K562 (cell line): ENCODE results near the gene HEXIM1. TPM values are rescaled to one million over a fixed set of nuclear protein-coding genes. Genes with fewer than 3 reads are reported as not detected.

ENCODE experiments used
- ATAC-seq: fragments of 200-7000 bp; cut with Tn5 transposase; 3 replicates; pipeline ENCODE4 v1.9.1; 2020; ENCODE audit warnings: moderate library complexity
- BruUV-seq: library from RNA; stranded (reverse); fragments of 400-500 nt; replicated peaks from 2 replicates; lab custom pipeline; 2021; lab: Mats Ljungman, UMichigan
- CTCF ChIA-PET: fragments of 300-600 bp; formaldehyde crosslinking; extraction: SDS; loops from one replicate; lab custom pipeline; 2021; ENCODE audit warnings: low intra/inter-chr PET ratio; lab: Yijun Ruan, JAX
- POLR2A ChIA-PET: fragments of 300-600, 350-650 bp; sonication (Branson Sonifier 250); formaldehyde crosslinking; extraction: SDS; loops from one replicate; lab custom pipeline; 2021; ENCODE audit warnings: antibody characterized with exemption, inconsistent platforms; lab: Yijun Ruan, JAX
- DNase-seq, 4 experiments: peaks; one replicate each; pipeline versions ENCODE4 v3.0.0 to v3.0.0-alpha.2; 2011 to 2018; ENCODE audit warnings: low spot score in 3 of 4, mixed read lengths in 3 of 4; ENCODE audit errors: extremely low read depth in 1 of 4
- FAIRE-seq: peaks from 2 replicates; lab custom pipeline; 2011; peaks lifted over from hg19 to GRCh38; lab: Jason Lieb, UNC
- H2AFZ ChIP-seq: 2 replicates; pipeline ENCODE4 v1.6.0; 2011; ENCODE audit warnings: low read depth, low read length, control low read depth, inconsistent platforms
- H3K27ac ChIP-seq: fragments of 200-600 bp; 3 replicates; pipeline ENCODE4 v1.8.0; 2011; ENCODE audit warnings: low read depth, mild to moderate bottlenecking, control low read depth, inconsistent platforms, low read length, moderate library complexity, mixed read lengths; ENCODE audit errors: extremely low read depth
- H3K27me3 ChIP-seq, 2 experiments: fragments of 300-600 bp in 1 of 2; 2 replicates in 1 of 2; 3 replicates in 1 of 2; pipeline versions ENCODE4 v1.6.0 to v1.8.0; 2011; ENCODE audit warnings: inconsistent platforms in 2 of 2, low read length in 2 of 2, mild to moderate bottlenecking in 1 of 2, mixed read lengths in 1 of 2, moderate library complexity in 1 of 2; ENCODE audit not compliant: control insufficient read depth in 2 of 2, insufficient read depth in 2 of 2
- H3K36me3 ChIP-seq: fragments of 300-600 bp; 3 replicates; pipeline ENCODE4 v1.8.0; 2011; ENCODE audit warnings: mild to moderate bottlenecking, low read length, inconsistent platforms; ENCODE audit not compliant: control insufficient read depth, insufficient read depth
- H3K4me1 ChIP-seq, 2 experiments: fragments of 200-600 bp in 1 of 2; replicated peaks in 1 of 2; 2 replicates in 1 of 2; 3 replicates in 1 of 2; pipeline versions ENCODE4 v1.5.1 to v1.8.0; 2011; ENCODE audit warnings: inconsistent platforms in 2 of 2, low read length in 2 of 2, mild to moderate bottlenecking in 1 of 2, mixed read lengths in 1 of 2, moderate library complexity in 1 of 2; ENCODE audit not compliant: control insufficient read depth in 2 of 2, insufficient read depth in 2 of 2
- H3K4me2 ChIP-seq: 2 replicates; pipeline ENCODE4 v1.6.1; 2011; ENCODE audit warnings: low read length, control low read depth, inconsistent platforms, mixed read lengths; ENCODE audit not compliant: insufficient read depth
- H3K4me3 ChIP-seq: fragments of 200-600 bp; sonication (generic), shearing (Covaris generic); 2 replicates; pipeline ENCODE4 v1.5.1; 2016; ENCODE audit warnings: control low read depth, inconsistent platforms
- H3K79me2 ChIP-seq: fragments of 200-600 bp; 3 replicates; pipeline ENCODE4 v1.8.0; 2011; ENCODE audit warnings: low read length, inconsistent platforms; ENCODE audit not compliant: control insufficient read depth, insufficient read depth
- H3K9ac ChIP-seq, 2 experiments: 2 replicates each; pipeline versions ENCODE4 v1.6.0 to v1.6.1; 2011; ENCODE audit warnings: low read depth in 2 of 2, low read length in 2 of 2, control low read depth in 1 of 2, inconsistent platforms in 1 of 2, mild to moderate bottlenecking in 1 of 2, mixed read lengths in 1 of 2; ENCODE audit not compliant: insufficient read depth in 1 of 2
- H3K9me1 ChIP-seq: one replicate; pipeline ENCODE4 v1.6.0; 2011; ENCODE audit warnings: inconsistent platforms, mild to moderate bottlenecking, low read length, moderate library complexity; ENCODE audit not compliant: control insufficient read depth, insufficient read depth
- H3K9me3 ChIP-seq: replicated peaks from 2 replicates; pipeline ENCODE4 v1.5.1; 2011; ENCODE audit warnings: low read depth, low read length, inconsistent platforms; ENCODE audit not compliant: control insufficient read depth, insufficient read depth
- H4K20me1 ChIP-seq: replicated peaks from 2 replicates; pipeline ENCODE4 v1.6.1; 2011; ENCODE audit warnings: low read length, inconsistent platforms, mixed read lengths; ENCODE audit not compliant: control insufficient read depth, insufficient read depth
- ZNF740 ChIP-seq, 3 experiments: fragments of 200-800 bp in 1 of 3; sonication (Bioruptor generic) in 1 of 3; sonication (generic) in 1 of 3; formaldehyde crosslinking in 1 of 3; IDR thresholded peaks; 2 replicates each; pipeline versions ENCODE4 v1.6.1 to v1.8.0; 2016 to 2022; ENCODE audit warnings: mild to moderate bottlenecking in 2 of 3, missing compliant biosample characterization in 2 of 3, missing genetic modification characterization in 2 of 3, missing genetic modification reagents in 1 of 3
- WGBS: fragments of 100-300 bp; shearing (Covaris generic); methylation state at CpG from one replicate; pipeline ENCODE4 v1.1.6; 2016; ENCODE audit warnings: low coverage, mixed read lengths; ENCODE audit not compliant: insufficient coverage; ENCODE audit errors: missing lambda C conversion rate; 5-methylcytosine and 5-hydroxymethylcytosine counted together
- in situ Hi-C: fragments of 300-500 bp; cut with MboI; formaldehyde crosslinking; loops from 4 replicates; pipeline ENCODE4 v1.15.0; 2018; ENCODE audit warnings: inconsistent platforms, mixed read lengths
- intact Hi-C: fragments of 100-400 bp; cut with micrococcal nuclease; formaldehyde crosslinking; loops from 2 replicates; pipeline ENCODE4 v1.14.2; 2022
- polyA plus RNA-seq, 8 experiments: library from polyadenylated mRNA; depleted of rRNA in 4 of 8; stranded (reverse) in 5 of 8; unstranded in 3 of 8; fragments of >200 nt; fragmentation: Nextera tagmentation in 2 of 8; fragmentation: Illumina TruSeq in 1 of 8; extraction: Ambion mirVana in 2 of 8; extraction: Trizol in 1 of 8; gene quantifications; 2 replicates each; pipeline versions ENCODE4 v1.2.1 to v1.2.3, GENCODE V29; 2011 to 2014; ENCODE audit warnings: inconsistent platforms in 1 of 8, missing spikeins in 1 of 8
- total RNA-seq, 7 experiments: library from RNA; depleted of rRNA in 6 of 7; stranded (reverse); fragments of >200 nt in 6 of 7; fragmentation: Illumina TruSeq in 2 of 7; extraction: Trizol in 2 of 7; gene quantifications; 2 replicates each; pipeline versions ENCODE4 v1.2.1 to v1.2.3, GENCODE V29; 2011 to 2021; ENCODE audit warnings: low replicate concordance in 1 of 7
- TF ChIP-seq, protein P1 (sequence below): fragments of 250-450 bp; sonication (Bioruptor Pico); IDR thresholded peaks from 2 replicates; pipeline ENCODE4 v1.8.0; 2022; ENCODE audit warnings: inconsistent platforms
- TF ChIP-seq, protein P2 (sequence below): sonication (generic); formaldehyde crosslinking; IDR thresholded peaks from 2 replicates; pipeline ENCODE4 v1.8.1; 2023; ENCODE audit warnings: mild to moderate bottlenecking, missing genetic modification reagents

The HEXIM1 gene
- total and polyA plus RNA-seq, 9 of the 15 experiments (the other 6 are each of a cell fraction or from before 2014, with no cell fraction given), result 1.4 to 28.3 (median 9.1) TPM

- no peak overlapping the region for H3K4me2 ChIP-seq
- ChIA-PET CTCF (no interaction called here), POLR2A (interaction anchor here (0.6 to 2.4 kb wide), 7 partner anchors 10 to 342 kb away, joined by 3 to 14 read pairs (median 3); no protein-coding TSS in a partner anchor)
- H3K27ac ChIP-seq, result no peak overlapping the region
- H3K79me2 ChIP-seq, result no peaks in the 10 kb centered on the region; the same call in 2 of the 3 replicates
- FAIRE-seq, result no peak
- intact Hi-C loops, result no loop called here
- in situ Hi-C loops, result no loop called here
- no peaks in the 10 kb centered on the region for H4K20me1 ChIP-seq
- TF ChIP-seq, protein P1, sequence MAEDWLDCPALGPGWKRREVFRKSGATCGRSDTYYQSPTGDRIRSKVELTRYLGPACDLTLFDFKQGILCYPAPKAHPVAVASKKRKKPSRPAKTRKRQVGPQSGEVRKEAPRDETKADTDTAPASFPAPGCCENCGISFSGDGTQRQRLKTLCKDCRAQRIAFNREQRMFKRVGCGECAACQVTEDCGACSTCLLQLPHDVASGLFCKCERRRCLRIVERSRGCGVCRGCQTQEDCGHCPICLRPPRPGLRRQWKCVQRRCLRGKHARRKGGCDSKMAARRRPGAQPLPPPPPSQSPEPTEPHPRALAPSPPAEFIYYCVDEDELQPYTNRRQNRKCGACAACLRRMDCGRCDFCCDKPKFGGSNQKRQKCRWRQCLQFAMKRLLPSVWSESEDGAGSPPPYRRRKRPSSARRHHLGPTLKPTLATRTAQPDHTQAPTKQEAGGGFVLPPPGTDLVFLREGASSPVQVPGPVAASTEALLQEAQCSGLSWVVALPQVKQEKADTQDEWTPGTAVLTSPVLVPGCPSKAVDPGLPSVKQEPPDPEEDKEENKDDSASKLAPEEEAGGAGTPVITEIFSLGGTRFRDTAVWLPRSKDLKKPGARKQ, result no peak
- TF ChIP-seq ZNF740 (CRISPR knock-in tag; IDR thresholded peaks at IDR 0.05) (0 out of 2 replicates have a peak, but pooled peaks have one; percentile 1), ZNF740 (tag; IDR thresholded peaks at IDR 0.05) (no peak)
- TF ChIP-seq, protein P2, sequence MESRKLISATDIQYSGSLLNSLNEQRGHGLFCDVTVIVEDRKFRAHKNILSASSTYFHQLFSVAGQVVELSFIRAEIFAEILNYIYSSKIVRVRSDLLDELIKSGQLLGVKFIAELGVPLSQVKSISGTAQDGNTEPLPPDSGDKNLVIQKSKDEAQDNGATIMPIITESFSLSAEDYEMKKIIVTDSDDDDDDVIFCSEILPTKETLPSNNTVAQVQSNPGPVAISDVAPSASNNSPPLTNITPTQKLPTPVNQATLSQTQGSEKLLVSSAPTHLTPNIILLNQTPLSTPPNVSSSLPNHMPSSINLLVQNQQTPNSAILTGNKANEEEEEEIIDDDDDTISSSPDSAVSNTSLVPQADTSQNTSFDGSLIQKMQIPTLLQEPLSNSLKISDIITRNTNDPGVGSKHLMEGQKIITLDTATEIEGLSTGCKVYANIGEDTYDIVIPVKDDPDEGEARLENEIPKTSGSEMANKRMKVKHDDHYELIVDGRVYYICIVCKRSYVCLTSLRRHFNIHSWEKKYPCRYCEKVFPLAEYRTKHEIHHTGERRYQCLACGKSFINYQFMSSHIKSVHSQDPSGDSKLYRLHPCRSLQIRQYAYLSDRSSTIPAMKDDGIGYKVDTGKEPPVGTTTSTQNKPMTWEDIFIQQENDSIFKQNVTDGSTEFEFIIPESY (CRISPR knock-in tag), result peak; percentile 63
- no peak overlapping the region for H2AFZ ChIP-seq
- WGBS, result 60% methylated on average over 23 of the region's 23 CpGs
- BruUV-seq, result no TSS peak
- no peaks in the 10 kb centered on the region for H3K36me3 ChIP-seq
- H3K27me3 ChIP-seq, result no peaks in the 10 kb centered on the region
- no peak for ATAC-seq
- DNase-seq, result no peak
- no peak overlapping the region for H3K9ac ChIP-seq
- H3K9me3 ChIP-seq, result no peaks in the 10 kb centered on the region
- no peak overlapping the region for H3K4me3 ChIP-seq
- no peaks in the 10 kb centered on the region for H3K9me1 ChIP-seq
- H3K4me1 ChIP-seq, result peaks cover 6 to 40% of the 10 kb centered on the region in 2 experiments
Measured at GRCh38 chr17:45118691-45119090, 29.6 kb upstream of the HEXIM1 start.
